ENCODE measurements around the gene YAE1.

YAE1 gene

DNA sequence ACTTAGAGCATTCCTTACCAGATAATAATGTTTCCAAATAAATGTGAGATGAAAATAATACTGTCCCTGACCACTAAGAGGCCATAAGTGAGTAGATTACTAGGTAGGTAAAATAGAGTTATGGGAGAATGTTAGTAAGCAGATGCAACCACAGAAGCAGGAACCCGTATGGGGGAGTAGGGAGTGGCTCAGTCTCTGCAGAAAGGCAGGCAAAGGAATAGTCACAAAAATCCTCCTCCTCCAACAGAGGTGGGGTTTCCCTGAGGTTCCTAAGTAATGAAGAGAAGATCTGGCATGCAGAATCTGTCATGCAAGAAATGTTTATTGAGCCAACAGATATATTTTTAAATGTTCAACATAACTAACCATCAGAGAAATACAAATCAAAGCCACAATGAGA lies 9.0 kb upstream of the YAE1 start:
- no peak for DNase-seq

DNA sequence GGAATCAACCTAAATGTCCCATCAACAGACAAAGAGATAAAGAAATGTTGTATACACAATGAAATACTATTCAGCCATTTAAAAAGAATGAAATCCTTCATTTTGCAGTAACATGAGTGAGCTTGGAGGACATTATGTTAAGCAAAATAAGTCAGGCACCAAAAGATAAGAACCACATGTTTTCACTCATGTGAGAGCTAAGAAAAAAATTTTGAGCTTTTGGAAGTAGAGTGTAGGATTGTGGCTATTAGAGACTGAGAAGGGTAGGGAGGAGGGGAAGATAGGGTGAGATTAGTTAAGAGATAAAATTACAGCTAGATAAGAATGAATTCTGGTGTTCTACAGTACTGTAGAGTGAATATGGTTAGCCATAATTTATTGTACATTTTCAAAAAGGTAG lies 8.3 kb upstream of the YAE1 start:
- no peak for DNase-seq

DNA sequence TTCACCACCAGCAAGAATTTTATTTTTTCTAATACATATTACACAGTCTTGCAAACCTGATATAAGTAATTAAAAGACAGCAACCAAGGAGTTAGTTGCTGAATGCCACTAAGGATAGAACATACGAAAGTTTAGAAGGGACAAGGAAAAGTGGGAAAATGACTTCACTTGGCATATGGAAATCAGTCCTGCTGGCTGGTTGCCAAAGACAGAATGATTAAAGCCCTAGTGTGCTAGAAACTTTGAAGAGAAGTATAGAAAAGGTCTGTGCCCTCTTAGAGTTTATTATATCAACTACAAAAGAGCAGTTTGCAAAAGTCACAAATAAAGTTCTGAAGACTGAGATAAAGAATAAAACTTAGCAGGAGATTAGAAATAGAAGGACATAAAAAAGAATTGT lies 5.8 kb upstream of the YAE1 start:
- DNase-seq = peak in 1 of 2 experiments; percentile 31

DNA sequence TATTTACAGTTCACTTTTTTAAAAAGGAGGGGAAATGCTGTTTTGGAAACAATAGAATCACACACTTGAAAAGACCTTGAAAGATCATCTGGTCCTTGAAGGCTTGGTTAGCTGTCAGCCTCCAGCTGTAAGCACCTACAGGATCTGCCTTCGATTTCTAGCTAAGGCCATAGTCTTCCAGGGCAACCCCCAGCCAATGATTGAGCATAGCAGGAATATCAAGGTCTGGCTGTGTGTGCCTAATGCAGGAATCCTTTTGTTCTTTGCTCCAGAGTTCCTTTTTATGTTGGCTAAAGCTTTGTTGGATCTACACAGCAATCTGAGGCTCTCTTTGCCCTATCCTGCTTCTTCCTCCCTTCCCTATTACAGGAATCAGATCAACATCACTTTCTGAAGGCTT lies 5.2 kb upstream of the YAE1 start:
- no peak for DNase-seq

DNA sequence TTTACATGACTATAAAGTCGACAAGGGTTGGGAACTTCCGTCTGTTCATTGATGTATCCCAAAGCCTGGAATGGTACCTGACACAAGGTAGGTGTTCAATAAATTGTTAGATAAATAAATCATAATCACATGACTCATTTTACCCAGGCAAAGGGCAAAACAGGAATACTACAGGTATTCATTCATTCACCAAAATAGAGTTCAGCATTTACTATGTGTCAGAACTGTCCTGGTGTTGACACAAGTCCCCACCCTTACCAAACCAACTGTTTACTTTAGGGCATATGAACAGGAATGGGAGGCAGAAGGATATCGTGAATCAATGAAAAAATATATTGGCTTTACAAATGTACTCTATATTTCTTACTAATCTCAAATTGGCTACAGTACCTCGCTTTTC lies 666 bp upstream of the YAE1 start:
- DNase-seq = no peak

DNA sequence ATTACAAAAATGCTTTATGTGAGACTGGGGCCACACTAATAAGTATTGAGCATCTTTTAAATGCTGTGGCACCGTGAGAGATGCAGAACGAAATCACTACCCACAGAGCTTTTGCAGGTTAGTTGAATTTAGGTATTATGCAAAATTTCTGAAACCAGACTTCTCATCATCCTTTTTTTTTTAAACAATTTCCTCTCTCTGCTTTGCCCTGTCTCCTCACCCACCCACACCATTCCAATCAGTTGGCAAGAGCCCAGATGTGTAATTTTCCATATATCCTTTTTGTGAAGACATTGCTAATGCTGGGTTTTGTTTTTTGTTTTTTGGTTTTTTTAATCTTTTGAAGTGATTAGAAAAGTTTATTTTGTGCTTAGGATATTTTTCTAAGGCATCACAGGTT lies 1.1 kb downstream of the YAE1 start:
- no peak for DNase-seq

DNA sequence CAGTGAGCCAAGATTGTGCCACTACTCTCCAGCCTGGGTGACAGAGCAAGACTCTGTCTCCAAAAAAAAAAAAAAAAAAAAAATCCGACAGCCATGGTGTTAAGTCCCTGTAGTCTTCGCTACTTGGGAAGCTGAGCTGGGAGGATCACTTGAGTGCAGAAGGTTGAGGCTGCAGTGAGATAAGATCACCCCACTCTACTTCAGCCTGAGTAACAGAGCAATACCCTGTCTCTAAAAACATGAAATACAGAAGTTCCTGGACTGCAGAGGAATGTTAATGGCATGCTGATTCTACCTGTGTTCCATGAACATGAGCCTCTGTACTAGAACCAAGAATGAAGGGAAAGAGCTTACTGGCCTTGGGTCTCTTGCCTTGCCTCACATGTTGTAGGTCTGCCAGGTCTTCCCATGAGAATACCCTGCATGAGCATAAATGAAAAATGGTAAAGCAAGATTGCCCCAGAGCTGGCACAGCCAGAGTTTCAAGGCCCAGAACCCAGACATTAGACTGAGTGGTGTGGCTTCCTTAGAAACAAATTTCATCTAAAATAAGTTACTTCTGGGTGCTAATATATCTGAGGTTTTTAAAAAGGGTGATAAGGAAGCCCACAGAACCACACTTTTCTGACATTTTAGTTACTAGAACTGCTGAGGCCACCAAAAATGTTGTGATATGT lies 8.6 kb downstream of the YAE1 start:
- no peak for DNase-seq

DNA sequence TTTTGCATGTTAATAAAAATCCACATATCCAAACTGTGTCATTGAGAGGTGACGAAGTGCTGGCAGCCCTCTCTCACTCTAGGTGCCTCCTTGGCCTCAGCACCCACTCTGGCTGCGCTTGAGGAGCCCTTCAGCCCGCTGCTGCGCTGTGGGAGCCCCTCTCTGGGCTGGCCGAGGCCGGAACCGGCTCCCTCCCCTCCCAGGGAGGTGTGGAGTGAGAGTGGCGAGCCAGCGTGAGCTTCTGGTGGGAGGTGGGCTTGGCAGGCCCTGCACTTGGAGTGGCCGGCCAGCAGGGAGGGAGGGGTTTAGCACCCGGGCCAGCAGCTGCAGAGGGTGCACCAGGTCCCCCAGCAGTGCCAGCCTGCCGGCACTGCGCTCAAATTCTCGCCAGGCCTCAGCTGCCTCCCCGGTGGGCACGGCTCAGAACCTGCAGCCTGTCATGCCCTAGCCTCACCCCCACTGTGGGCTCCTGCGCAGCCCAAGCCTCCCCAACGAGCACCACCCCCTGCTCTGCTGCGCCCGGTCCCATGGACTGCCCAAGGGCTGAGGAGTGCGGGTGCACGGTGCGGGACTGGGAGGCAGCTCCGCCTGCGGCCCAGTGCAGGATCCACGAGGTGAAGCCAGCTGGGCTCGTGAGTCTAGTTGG lies 11.1 kb downstream of the YAE1 start:
- no peak for DNase-seq

DNA sequence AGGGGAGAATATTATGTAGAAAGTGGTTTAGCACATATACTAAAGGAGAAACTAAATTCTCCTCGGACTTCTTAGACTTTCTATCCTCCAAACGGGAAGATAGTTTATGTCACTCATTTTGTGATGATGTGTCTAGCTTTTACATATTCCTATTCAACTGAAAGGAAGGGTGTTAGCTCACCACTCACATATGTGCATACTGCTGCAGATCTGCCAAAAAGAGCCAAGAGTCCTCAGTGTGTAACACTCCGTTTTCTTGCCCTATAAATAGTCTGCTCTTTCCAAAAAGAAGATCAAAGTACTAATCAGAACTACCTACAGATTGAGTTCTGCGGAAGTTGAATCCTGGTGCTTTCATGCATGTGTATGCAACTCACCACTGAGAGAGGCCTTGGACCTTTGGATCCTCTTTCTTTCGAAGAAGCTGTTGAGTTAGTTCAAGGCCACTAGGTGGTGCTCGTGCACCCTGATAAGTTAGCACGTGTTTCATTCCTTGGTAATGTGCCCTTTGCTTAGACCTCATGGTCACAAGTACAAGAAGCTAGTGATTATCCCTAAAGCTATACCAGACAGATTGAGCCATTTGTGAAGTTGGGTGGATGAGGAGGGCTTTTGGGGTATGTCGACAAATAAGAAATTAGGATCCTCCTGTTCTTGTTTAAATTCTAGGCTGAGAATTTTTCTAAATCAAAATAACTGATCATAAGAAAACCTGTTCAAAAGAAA lies 14.1 kb downstream of the YAE1 start:
- peak; percentile 82 to 91 for DNase-seq

DNA sequence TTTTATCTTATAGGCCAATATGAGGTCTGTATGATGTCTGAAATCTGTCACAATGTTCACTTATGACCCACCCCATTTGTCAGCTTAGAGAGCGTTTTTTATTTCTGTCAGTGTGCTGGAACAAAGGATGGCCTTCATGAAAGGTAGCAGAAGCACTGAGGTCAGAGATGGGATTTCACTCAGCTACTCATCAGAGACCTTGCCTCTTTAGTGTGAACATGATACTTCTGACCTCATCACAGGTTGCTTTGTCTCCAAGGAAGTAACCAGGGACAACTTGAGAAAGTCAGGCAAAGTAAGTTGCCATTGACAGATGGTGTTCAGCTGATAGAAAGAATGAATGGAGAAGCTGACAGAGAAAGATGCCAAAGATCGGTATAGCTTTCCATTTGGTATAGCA lies 16.3 kb downstream of the YAE1 start:
- no peak for DNase-seq

DNA sequence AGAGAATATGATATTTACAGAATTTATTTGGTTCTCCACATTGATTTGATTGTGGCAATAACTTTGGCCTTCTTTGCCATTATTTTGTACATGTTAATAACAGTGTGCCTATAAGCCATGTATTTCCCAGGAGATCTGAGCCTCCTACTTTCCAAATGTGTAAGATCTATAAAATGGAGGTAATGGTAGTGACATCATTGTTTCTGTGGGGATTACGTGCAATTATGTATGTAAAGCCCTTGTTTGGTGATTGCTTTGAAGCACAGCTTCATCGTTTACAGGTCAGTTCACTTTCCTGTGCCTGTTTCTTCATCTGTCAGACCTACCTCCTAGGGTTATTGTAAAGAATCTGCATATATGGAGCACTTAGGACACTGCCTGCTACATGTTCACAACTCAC lies 17.3 kb downstream of the YAE1 start:
- no peak for DNase-seq

DNA sequence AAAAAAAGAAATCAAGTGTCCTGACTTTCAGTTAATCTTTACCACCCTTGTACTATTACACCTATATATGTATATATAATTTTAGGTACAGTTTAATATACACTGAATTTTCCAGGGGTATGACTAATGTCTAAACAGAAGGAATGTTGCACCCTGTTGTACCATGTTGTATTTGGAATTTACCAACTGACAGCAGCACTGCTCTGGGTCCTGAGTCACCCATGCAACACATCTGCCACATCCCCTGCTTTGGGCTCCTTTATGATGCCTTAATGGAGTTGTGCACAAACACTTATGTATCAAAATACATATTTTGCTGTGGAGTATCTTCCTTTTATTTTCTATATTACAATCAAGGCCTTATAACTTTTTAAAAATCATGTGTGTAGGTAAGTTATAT lies 21.2 kb downstream of the YAE1 start:
- no peak for DNase-seq

DNA sequence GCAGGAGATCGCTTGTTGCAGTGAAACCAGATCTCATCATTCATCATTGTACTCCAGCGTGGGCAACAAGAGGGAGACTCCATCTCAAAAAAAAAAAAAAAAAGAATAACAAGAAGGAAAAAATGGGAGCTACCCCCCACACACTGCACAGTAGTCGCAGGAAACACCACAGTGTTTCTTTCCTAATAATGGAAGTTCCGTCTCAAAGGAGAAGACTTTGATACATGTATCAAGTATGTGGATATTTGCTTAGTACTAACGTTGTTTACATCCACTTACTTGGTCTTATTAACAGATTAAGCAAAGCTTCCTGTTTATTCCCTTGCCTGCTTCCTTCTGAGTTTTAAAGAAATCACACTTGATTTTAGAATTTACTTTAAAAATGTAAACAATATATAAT lies 22.2 kb downstream of the YAE1 start:
- DNase-seq = no peak

DNA sequence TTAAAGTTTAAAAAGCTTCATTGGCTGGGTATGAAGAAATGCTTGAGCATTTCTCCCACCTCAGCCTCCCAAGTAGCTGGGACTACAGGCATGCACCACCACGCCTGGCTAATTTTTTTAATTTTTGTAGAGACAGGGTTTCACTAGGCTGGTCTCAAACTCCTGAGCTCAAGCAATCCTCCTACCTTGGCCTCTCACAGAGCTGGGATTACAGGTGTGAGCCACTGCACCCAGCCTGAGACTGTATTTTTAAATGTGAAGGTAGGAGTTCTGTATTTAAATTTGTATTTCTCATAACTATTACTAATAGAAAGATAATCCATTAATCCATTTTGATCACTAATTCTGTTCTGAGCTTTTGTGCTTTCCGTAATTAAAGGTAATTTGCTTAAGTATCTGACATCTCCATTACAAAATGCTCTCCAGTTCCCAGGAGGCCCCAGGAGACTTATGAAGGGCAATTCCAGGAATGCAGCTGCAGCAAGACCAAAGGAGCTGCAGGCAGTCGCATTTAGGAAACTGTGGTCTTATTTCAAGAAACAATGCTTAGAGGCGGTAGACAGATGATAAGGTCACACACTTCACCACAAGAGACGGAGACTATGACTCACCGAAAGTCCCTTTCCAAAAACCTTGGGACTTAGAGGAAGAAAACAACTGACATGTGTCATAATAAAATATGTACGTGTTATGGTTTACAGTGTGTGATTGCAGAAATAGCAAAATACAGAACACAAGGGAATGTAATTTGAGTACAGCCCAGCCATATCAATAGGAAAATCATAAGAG lies 23.3 kb downstream of the YAE1 start:
- DNase-seq = peak; percentile 36 to 74

DNA sequence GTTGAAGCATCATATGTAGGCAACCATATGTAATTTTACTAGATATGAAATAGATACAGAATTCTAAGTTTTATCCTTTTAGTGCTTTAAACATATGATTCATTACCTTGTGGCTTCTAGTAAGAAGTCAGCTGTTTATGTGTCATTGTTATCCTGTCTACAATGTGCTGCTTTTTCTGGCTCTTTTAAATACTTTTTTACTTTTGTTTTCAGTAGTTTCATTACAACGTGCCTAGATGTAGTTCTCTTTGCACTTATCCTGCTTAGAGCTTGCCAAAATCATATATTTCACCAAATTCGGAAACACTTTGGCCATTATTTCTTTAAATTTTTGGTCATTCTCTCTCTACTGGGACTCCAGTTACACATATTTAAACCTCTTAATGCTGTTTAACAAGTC lies 26.4 kb downstream of the YAE1 start:
- DNase-seq = no peak

DNA sequence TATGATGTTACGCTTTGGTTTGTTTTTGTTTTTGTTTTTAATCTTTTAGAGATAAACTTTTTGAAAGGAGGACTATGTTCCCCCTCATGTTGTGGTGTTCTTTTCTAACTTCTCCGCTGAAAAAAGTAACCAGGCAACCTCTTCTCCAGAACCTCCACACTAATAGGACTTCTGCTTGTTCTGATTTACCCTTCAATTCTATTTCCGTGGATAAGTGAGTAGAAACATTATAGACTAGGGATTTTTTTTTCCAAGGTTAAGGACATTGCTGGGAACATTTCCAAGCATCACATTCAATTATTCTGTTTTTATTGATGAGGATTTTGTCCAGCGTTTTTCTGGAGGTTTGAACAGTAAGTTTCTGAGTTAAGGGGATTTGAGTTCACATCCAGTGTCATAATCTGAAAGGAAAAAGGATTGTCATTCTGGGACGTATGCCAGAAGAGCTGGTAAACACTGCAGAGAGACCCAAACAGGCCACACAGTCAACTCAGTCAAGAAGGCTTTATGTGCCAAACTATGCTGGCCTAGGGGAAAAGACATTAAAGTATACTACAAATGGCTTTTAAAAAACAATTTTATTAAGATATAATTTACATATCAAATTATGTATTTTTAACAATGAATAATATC lies 28.9 kb downstream of the YAE1 start:
- no peak for DNase-seq

DNA sequence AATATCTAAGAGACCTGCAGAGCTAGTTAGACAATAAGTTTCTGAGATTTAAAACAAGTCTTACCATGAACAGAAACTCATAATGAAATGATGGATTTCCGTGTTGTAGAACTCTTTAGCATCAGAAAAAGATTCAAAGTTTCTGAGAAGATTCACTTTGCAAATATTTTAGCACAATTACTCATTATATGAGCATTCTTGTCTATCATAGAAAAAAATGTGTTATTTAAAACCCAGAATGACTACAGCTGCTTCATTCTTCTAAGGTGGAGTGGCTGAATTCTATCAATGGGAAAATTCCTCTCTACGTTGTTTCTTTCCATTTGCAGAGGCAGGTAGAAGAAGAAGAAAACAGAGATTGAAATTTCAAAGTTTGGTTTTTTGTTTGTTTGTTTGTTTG lies 36.1 kb downstream of the YAE1 start:
- DNase-seq = no peak

DNA sequence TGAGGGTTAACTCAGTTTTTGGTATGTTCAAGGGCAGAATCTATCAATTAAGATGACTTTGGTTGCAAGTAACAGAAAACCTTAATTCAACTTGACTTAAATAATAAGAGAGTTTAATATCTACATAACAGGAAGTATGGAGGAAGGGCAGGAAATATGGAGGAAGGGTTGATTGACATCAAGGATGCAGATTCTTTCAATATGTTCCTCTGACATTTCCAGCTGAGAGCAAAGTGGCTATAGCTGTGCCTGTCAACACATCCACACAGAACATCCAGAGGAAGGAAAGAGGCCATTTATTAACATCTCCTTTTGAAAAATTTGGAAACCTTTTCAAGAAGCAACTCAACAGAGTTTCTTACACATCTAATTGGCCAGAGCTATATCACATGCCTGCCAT lies 37.7 kb downstream of the YAE1 start:
- no peak for DNase-seq

DNA sequence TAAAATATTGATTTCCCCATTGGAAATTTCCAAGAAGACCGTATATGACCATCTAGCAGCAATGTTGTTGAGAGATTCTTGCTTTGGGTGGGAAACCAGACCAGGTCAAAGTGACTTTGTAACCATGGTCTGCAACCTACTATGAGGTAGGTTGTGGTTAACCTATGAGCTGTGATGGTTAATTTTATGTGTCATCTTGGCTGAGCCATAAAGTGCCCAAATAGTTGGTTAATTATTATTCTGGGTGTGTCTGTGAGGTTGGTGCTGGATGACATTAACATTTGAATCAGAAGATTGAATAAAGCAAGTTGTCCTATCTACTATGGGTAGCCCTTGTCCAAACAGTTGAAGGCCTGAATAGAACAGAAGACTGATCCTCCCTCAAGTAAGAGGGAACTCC lies 38.9 kb downstream of the YAE1 start:
- DNase-seq = no peak

DNA sequence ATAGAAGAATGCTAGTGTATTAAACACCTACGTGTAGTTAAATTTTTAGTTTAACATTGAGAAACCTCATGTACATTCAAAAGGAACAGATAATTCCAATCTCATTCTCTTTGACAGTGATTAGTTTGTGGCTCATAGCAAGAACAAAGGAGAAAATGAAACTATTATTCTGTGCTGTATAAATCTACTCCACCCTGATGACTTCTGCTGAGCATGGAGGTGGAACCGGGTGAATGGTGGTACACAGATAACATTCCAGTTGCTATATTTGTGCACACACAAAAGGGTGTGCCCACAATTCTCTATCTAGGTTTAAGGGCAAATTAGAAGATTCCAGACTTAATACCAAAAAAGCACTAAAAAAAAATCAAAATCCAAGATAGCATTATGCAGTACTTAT lies 40.1 kb downstream of the YAE1 start:
- no peak for DNase-seq

DNA sequence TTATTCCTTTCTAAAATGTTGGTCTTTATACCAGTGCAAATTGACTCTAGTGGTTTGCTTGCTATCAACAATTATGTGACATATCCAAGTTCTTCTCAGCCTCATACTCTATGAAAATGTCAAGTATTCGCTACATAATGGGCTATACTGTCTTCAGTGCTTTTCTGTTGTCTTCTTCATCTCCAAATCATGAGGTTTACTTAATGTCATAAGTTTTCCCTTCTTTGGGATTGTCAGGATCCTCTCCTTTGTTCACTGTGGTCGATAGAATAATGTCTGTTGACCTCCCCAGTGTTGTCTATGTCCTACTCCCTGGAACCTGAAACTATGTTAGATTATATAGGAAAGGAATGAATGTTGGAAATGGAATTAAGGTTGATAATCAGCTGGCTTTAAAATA lies 40.7 kb downstream of the YAE1 start:
- DNase-seq = no peak

DNA sequence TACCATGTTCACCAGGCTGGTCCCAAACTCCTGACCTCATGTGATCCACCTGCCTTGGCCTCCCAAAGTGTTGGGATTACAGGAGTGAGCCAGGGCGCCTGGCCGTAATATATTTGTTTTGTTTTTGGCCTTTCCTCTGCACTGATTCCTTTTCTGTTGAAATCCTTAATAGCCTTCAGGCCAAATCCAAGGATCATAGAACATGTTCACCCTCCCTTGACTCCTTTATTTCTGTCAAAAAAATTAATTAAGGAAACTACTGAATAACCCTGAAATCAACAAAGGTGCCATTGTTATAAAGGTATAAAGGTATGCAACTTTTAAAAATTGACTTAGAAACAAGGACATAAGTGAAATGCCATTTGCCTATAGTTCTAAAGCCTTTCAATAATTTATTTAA lies 41.7 kb downstream of the YAE1 start:
- no peak for DNase-seq

DNA sequence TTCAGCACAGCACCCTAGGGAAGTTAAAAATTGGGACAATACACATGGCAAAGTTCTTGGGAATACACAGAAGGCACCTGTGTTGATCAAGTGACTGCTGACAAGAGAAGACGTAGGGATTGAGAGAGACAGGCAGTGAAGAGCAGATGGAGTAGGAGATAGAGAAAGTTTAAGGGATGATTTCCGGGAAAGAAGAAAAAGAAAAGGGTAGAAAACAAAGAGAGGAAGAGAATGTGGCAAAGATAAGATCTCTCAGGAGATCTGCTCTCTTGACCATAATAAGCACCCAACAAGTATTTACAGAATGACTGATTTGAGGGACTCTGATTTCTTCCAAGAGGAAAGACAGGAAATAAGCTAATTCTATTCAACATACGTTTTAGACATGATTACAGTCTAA lies 42.1 kb downstream of the YAE1 start:
- DNase-seq = no peak

Data from NCI-H524 (cell line).